Fibroblast of villous mesenchyme (primary cell): ENCODE data around the gene NYAP1. TPM values are rescaled to one million over a fixed set of nuclear protein-coding genes. Genes with fewer than 3 reads are reported as not detected.
A peak's percentile ranks its signal among the peaks of the same experiment; 100 is the strongest.

Experiments
- DNase-seq: peaks from one replicate; pipeline ENCODE4 v3.0.0-alpha.2; 2010; ENCODE audit warnings: low read depth
- H3K4me3 ChIP-seq: 2 replicates; pipeline ENCODE4 v1.5.1; 2011; ENCODE audit warnings: low read depth, mild to moderate bottlenecking, low read length
- CTCF ChIP-seq: IDR thresholded peaks from 2 replicates; pipeline ENCODE4 v1.5.1; 2012; ENCODE audit warnings: low read depth, mild to moderate bottlenecking, low read length; ENCODE audit not compliant: insufficient read depth
- total RNA-seq: library from RNA; depleted of rRNA; stranded (reverse); fragments of >200 nt; gene quantifications from 2 replicates; pipeline ENCODE4 v1.2.3, GENCODE V29; 2012

NYAP1 gene
- total RNA-seq, 1 donor = 0.43 TPM

- no peak for TF ChIP-seq CTCF
- peak within 1 kb of the TSS; percentile 97 for H3K4me3 ChIP-seq
Measured at GRCh38 chr7:100478958-100479660, 4.6 kb upstream of the NYAP1 start, which contains the start of gene TSC22D4. Gene TSC22D4 (minus strand): TSS chr7:100479214. CDS start chr7:100478038, 1,176 bp downstream.

GRCh38 chr7:100481466-100481865, 2.3 kb upstream of the NYAP1 start:
- TF ChIP-seq CTCF = no peak
- DNase-seq = no peak
- H3K4me3 ChIP-seq = no peak overlapping the region

More at GRCh38 chr7:100478958-100479660, 4.6 kb upstream of the NYAP1 start, which contains the start of gene TSC22D4:
- DNase-seq = peak; percentile 97

GRCh38 chr7:100482728-100483089, 1.0 kb upstream of the NYAP1 start:
- H3K4me3 ChIP-seq = peak overlapping the region; percentile 69
- no peak for TF ChIP-seq CTCF
- no peak for DNase-seq

GRCh38 chr7:100483090-100483721, 521 bp upstream of the NYAP1 start:
- peak; percentile 77 for TF ChIP-seq CTCF
- peak overlapping the region; percentile 69 for H3K4me3 ChIP-seq
- DNase-seq = peak; percentile 56

- no peak for DNase-seq
- TF ChIP-seq CTCF = no peak
- peak overlapping the region; percentile 69 for H3K4me3 ChIP-seq
Measured at GRCh38 chr7:100484673-100485045, 932 bp downstream of the NYAP1 start.

- no peak overlapping the region for H3K4me3 ChIP-seq
- no peak for DNase-seq
- TF ChIP-seq CTCF = no peak
Measured at GRCh38 chr7:100485471-100485876, 1.7 kb downstream of the NYAP1 start.

GRCh38 chr7:100486111-100486636, 2.4 kb downstream of the NYAP1 start:
- no peak for DNase-seq
- no peak for TF ChIP-seq CTCF
- no peak overlapping the region for H3K4me3 ChIP-seq
